Glutamatergic neuron (in vitro differentiated cells): ENCODE results near the gene ATAD2B. TPM values are rescaled to one million over a fixed set of nuclear protein-coding genes. Genes with fewer than 3 reads are reported as not detected.

Source experiments
- DNase-seq: peaks from one replicate; pipeline ENCODE4 v3.0.0; 2022
- H3K27ac Mint-ChIP-seq: one replicate; pipeline ENCODE4 v1.8.0; 2020; ENCODE audit warnings: mild to moderate bottlenecking, mixed read lengths, inconsistent platforms; ENCODE audit not compliant: unreplicated experiment
- H3K27me3 Mint-ChIP-seq: one replicate; pipeline ENCODE4 v1.8.0; 2020; ENCODE audit warnings: mild to moderate bottlenecking, moderate library complexity, mixed read lengths, inconsistent platforms; ENCODE audit not compliant: unreplicated experiment
- H3K36me3 Mint-ChIP-seq: one replicate; pipeline ENCODE4 v1.8.0; 2020; ENCODE audit warnings: mild to moderate bottlenecking, mixed read lengths, inconsistent platforms; ENCODE audit not compliant: unreplicated experiment
- H3K4me1 Mint-ChIP-seq: one replicate; pipeline ENCODE4 v1.8.0; 2020; ENCODE audit warnings: mild to moderate bottlenecking, low read depth, mixed read lengths, inconsistent platforms; ENCODE audit not compliant: unreplicated experiment
- H3K4me3 Mint-ChIP-seq: one replicate; pipeline ENCODE4 v1.8.0; 2020; ENCODE audit warnings: mild to moderate bottlenecking, mixed read lengths, inconsistent platforms; ENCODE audit not compliant: unreplicated experiment
- H3K9me3 Mint-ChIP-seq: one replicate; pipeline ENCODE4 v1.8.0; 2020; ENCODE audit warnings: mild to moderate bottlenecking, moderate library complexity, mixed read lengths, inconsistent platforms; ENCODE audit not compliant: unreplicated experiment
- CTCF ChIP-seq: fragments of 200-600 bp; sonication (generic); IDR thresholded peaks from one replicate; pipeline ENCODE4 v1.5.0; 2021; ENCODE audit not compliant: partially characterized antibody, unreplicated experiment
- total RNA-seq: library from RNA; stranded (reverse); fragmentation: NEBNext Ultra II Directional; extraction: Animal tissue kit (Norgen Biotek cat#: 25700); gene quantifications from one replicate; pipeline ENCODE4 v1.2.1, GENCODE V29; 2021; ENCODE audit not compliant: unreplicated experiment

Gene ATAD2B
- total RNA-seq, 1 donor from 2014 or later: 108 TPM

- Mint-ChIP-seq H3K27me3 (peaks cover 2% of the 10 kb centered on the region), H3K9me3 (no peaks in the 10 kb centered on the region), H3K27ac (no peak overlapping the region), H3K36me3 (peaks cover 16% of the 10 kb centered on the region), H3K4me1 (no peaks in the 10 kb centered on the region), H3K4me3 (no peak overlapping the region)
- no peak for TF ChIP-seq CTCF
- no peak for DNase-seq
Observed at GRCh38 chr2:23769364-23769763, 157.6 kb downstream of the ATAD2B start.

GRCh38 chr2:23767876-23768621 is 158.9 kb downstream of the ATAD2B start:
- TF ChIP-seq CTCF: no peak
- H3K4me3 Mint-ChIP-seq: no peak overlapping the region
- H3K4me1 Mint-ChIP-seq: no peaks in the 10 kb centered on the region
- H3K36me3 Mint-ChIP-seq: peaks cover 16% of the 10 kb centered on the region
- H3K27me3 Mint-ChIP-seq: peaks cover 2% of the 10 kb centered on the region
- H3K27ac Mint-ChIP-seq: no peak overlapping the region
- no peak for DNase-seq
- H3K9me3 Mint-ChIP-seq: no peaks in the 10 kb centered on the region

GRCh38 chr2:23762141-23762540 is 164.8 kb downstream of the ATAD2B start:
- Mint-ChIP-seq H3K9me3 (no peaks in the 10 kb centered on the region), H3K27ac (no peak overlapping the region), H3K27me3 (peaks cover 2% of the 10 kb centered on the region), H3K4me3 (no peak overlapping the region), H3K4me1 (no peaks in the 10 kb centered on the region), H3K36me3 (peaks cover 4% of the 10 kb centered on the region)
- no peak for DNase-seq
- TF ChIP-seq CTCF: no peak

- no peaks in the 10 kb centered on the region for H3K27me3 Mint-ChIP-seq
- no peak for TF ChIP-seq CTCF
- peaks cover 4% of the 10 kb centered on the region for H3K36me3 Mint-ChIP-seq
- no peaks in the 10 kb centered on the region for H3K9me3 Mint-ChIP-seq
- H3K27ac Mint-ChIP-seq: no peak overlapping the region
- no peak for DNase-seq
- no peak overlapping the region for H3K4me3 Mint-ChIP-seq
- H3K4me1 Mint-ChIP-seq: no peaks in the 10 kb centered on the region
Observed at GRCh38 chr2:23761638-23762037, 165.3 kb downstream of the ATAD2B start.

- H3K27ac Mint-ChIP-seq: no peak overlapping the region
- no peaks in the 10 kb centered on the region for H3K4me1 Mint-ChIP-seq
- no peaks in the 10 kb centered on the region for H3K9me3 Mint-ChIP-seq
- no peaks in the 10 kb centered on the region for H3K27me3 Mint-ChIP-seq
- no peak for TF ChIP-seq CTCF
- DNase-seq: no peak
- H3K4me3 Mint-ChIP-seq: no peak overlapping the region
- peaks cover 4% of the 10 kb centered on the region for H3K36me3 Mint-ChIP-seq
Observed at GRCh38 chr2:23760736-23761135, 166.2 kb downstream of the ATAD2B start.
